HFF-Myc (cell line): ENCODE data around the gene NOMO2.
"Not testable (repeated sequence)": the region's sequence is repeated elsewhere in the genome, so short reads cannot be mapped to it uniquely, and the experiment has no call there.

Experiments used
- DNase-seq: peaks from one replicate; pipeline ENCODE4 v3.0.0-alpha.2; 2011; ENCODE audit warnings: low read depth; ENCODE audit errors: extremely low read depth
- H3K4me3 ChIP-seq: replicated peaks from 2 replicates; pipeline ENCODE4 v1.5.1; 2011; ENCODE audit warnings: low read depth, mild to moderate bottlenecking, control low read depth, low read length
- CTCF ChIP-seq: IDR thresholded peaks from 2 replicates; pipeline ENCODE4 v1.5.1; 2012; ENCODE audit warnings: mild to moderate bottlenecking, low read depth, low read length, control low read depth; ENCODE audit errors: missing control alignments

The NOMO2 gene

GRCh38 chr16:18561727-18562314 lies at the start of gene NOMO2:
Gene NOMO2 (minus strand): TSS chr16:18562097. CDS start chr16:18562040, 57 bp downstream.
- DNase-seq, result not testable (repeated sequence)
- peak within 1 kb of the TSS; percentile 45 for H3K4me3 ChIP-seq

GRCh38 chr16:18610147-18610803 lies 48.4 kb upstream of the NOMO2 start:
- not testable (repeated sequence) for DNase-seq, H3K4me3 ChIP-seq

- H3K4me3 ChIP-seq, DNase-seq: not testable (repeated sequence)
These were observed 46.4 kb upstream of the NOMO2 start for GRCh38 chr16:18608271-18608670.

- not testable (repeated sequence) for DNase-seq, H3K4me3 ChIP-seq
These were observed 41.8 kb upstream of the NOMO2 start for GRCh38 chr16:18603572-18604246.

GRCh38 chr16:18598582-18598981 lies 36.7 kb upstream of the NOMO2 start:
- not testable (repeated sequence) for DNase-seq, H3K4me3 ChIP-seq

GRCh38 chr16:18597734-18598133 lies 35.8 kb upstream of the NOMO2 start:
- not testable (repeated sequence) for H3K4me3 ChIP-seq, DNase-seq

GRCh38 chr16:18597319-18597718 lies 35.4 kb upstream of the NOMO2 start:
- DNase-seq, result peak; percentile 7
- H3K4me3 ChIP-seq, result not testable (repeated sequence)

GRCh38 chr16:18595796-18596195 lies 33.9 kb upstream of the NOMO2 start:
- not testable (repeated sequence) for DNase-seq, H3K4me3 ChIP-seq

- DNase-seq, result peak; percentile 5
- H3K4me3 ChIP-seq, result not testable (repeated sequence)
These were observed 33.0 kb upstream of the NOMO2 start for GRCh38 chr16:18594880-18595279.

- DNase-seq, result not testable (repeated sequence)
These were observed 32.0 kb upstream of the NOMO2 start for GRCh38 chr16:18593904-18594303.

GRCh38 chr16:18592982-18593381 lies 31.1 kb upstream of the NOMO2 start:
- not testable (repeated sequence) for H3K4me3 ChIP-seq

More at GRCh38 chr16:18593904-18594303, 32.0 kb upstream of the NOMO2 start:
- not testable (repeated sequence) for H3K4me3 ChIP-seq

GRCh38 chr16:18591908-18592307 lies 30.0 kb upstream of the NOMO2 start:
- peak; percentile 42 for TF ChIP-seq CTCF
- peak; percentile 12 for DNase-seq
- not testable (repeated sequence) for H3K4me3 ChIP-seq

More at GRCh38 chr16:18592982-18593381, 31.1 kb upstream of the NOMO2 start:
- DNase-seq, result not testable (repeated sequence)

GRCh38 chr16:18591441-18591840 lies 29.5 kb upstream of the NOMO2 start:
- not testable (repeated sequence) for DNase-seq, H3K4me3 ChIP-seq

- not testable (repeated sequence) for DNase-seq, H3K4me3 ChIP-seq
These were observed 27.9 kb upstream of the NOMO2 start for GRCh38 chr16:18589806-18590205.

- not testable (repeated sequence) for DNase-seq
These were observed 25.0 kb upstream of the NOMO2 start for GRCh38 chr16:18586560-18587540.

GRCh38 chr16:18585789-18586188 lies 23.9 kb upstream of the NOMO2 start:
- not testable (repeated sequence) for DNase-seq, H3K4me3 ChIP-seq

More at GRCh38 chr16:18586560-18587540, 25.0 kb upstream of the NOMO2 start:
- not testable (repeated sequence) for H3K4me3 ChIP-seq
